ENCODE results near the gene NEGR1.

DNA sequence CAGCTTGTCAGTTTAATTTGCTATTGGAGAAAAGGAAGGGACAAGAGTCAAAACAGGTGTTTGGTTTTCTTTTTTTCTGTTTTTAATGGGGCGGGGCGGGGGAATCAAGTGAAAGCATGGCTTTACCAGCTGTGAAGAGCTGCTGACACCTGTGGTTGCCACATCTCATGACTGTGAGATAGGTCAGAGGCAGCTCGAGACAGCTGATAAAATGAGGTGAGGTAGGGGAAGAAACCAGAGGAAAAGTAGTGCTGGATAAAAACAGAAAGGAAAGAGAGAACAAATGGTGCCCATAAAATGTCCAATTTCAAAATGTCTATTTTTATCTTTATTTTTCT is 272.3 kb downstream of the NEGR1 start:
- TF ChIP-seq CTCF (IDR thresholded peaks at IDR 0.05; ENCODE audit: low read depth, low read length) (no peak), EZH2phosphoT487 (IDR thresholded peaks at IDR 0.05; ENCODE audit: low read depth) (no peak)
